Right lobe of liver (tissue), 4 donors: ENCODE measurements around the gene ATF4.

ENCODE experiments used
- POLR2A ChIP-seq: fragments of 450-650 bp; IDR thresholded peaks from one replicate; pipeline ENCODE4 v1.6.1; 2017; ENCODE audit warnings: antibody characterized with exemption, mild to moderate bottlenecking
- TF ChIP-seq, protein P1 (sequence below), 4 donors: fragments of 200-600 bp in 3 of 4; fragments of 450-650 bp in 1 of 4; IDR thresholded peaks; one replicate each; pipeline versions ENCODE4 v1.5.1 to v1.8.0; 2016 to 2022; ENCODE audit warnings: antibody characterized with exemption in 4 of 4, mild to moderate bottlenecking in 2 of 4
- donor health status: DM: no; HTN: no; CAD: no.
- donor health status: DM: no; HTN: no; CAD: no.
- donor health status: DM: no; HTN: yes; CAD: no.

DNA sequence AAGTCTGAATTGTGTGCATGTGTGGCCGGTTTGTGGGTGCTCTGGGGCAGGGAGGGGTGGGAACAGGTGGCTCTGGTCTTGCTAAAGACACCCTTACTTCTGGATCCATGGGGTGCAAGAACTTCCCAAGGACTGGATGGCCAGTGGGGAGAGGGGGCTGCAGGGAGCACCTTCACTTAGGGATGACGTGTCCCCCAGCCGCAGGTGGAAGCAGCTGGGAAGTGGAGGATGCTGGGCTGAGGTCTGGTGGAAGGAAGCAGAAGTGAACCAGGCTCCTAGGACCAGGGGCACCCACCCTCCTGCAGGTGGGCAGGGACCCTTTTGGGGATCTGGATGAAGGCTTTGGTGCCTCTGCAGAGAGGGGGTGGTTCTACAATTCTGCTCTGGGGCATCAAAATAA lies 28.2 kb upstream of the ATF4 start:
- TF ChIP-seq, protein P1, sequence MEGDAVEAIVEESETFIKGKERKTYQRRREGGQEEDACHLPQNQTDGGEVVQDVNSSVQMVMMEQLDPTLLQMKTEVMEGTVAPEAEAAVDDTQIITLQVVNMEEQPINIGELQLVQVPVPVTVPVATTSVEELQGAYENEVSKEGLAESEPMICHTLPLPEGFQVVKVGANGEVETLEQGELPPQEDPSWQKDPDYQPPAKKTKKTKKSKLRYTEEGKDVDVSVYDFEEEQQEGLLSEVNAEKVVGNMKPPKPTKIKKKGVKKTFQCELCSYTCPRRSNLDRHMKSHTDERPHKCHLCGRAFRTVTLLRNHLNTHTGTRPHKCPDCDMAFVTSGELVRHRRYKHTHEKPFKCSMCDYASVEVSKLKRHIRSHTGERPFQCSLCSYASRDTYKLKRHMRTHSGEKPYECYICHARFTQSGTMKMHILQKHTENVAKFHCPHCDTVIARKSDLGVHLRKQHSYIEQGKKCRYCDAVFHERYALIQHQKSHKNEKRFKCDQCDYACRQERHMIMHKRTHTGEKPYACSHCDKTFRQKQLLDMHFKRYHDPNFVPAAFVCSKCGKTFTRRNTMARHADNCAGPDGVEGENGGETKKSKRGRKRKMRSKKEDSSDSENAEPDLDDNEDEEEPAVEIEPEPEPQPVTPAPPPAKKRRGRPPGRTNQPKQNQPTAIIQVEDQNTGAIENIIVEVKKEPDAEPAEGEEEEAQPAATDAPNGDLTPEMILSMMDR (IDR thresholded peaks at IDR 0.05), result no peak
- no peak for TF ChIP-seq POLR2A
